Cardiac ventricle fibroblast (primary cell): Measurements from ENCODE around the gene ZNF532. TPM values are rescaled to one million over a fixed set of nuclear protein-coding genes. Genes with fewer than 3 reads are reported as not detected.

ENCODE experiments used
- total RNA-seq: library from RNA; depleted of rRNA; stranded (reverse); fragments of >200 nt; gene quantifications from 2 replicates; pipeline ENCODE4 v1.2.3, GENCODE V29; 2015

The ZNF532 gene
- total RNA-seq: 46.1 and 49.9 TPM in 2 replicates

GRCh38 chr18:58864146-58865032 lies at the start of gene ZNF532:
TSS of gene ZNF532 (plus strand) at chr18:58864877. CDS start in a region left out here.

Other genes with a start within 250 kb of the ZNF532 start
- gene ALPK2, start 235.8 kb upstream of the ZNF532 start, total RNA-seq: 1.1 and 1.2 TPM in 2 replicates
- 7.2 and 9.3 TPM in 2 replicates for gene MALT1, start 193.4 kb upstream of the ZNF532 start, total RNA-seq